Fibroblast of lung (primary cell): ENCODE data around the gene ETV1. TPM values are rescaled to one million over a fixed set of nuclear protein-coding genes. Genes with fewer than 3 reads are reported as not detected.
A peak's percentile ranks its signal among the peaks of the same experiment; 100 is the strongest.

Source experiments
- DNase-seq, 2 donors: peaks; one replicate each; pipeline versions ENCODE4 v3.0.0 to v3.0.0-alpha.2; 2010; ENCODE audit warnings: low read depth in 2 of 2
- H2AFZ ChIP-seq: 2 replicates; pipeline ENCODE4 v1.5.1; 2012; ENCODE audit warnings: low read length, control low read depth, inconsistent platforms
- H3K27ac ChIP-seq: 2 replicates; pipeline ENCODE4 v1.5.1; 2011; ENCODE audit warnings: low read length, control low read depth; ENCODE audit not compliant: insufficient read depth
- H3K27me3 ChIP-seq: 2 replicates; pipeline ENCODE4 v1.5.1; 2011; ENCODE audit warnings: mild to moderate bottlenecking, low read length; ENCODE audit not compliant: control insufficient read depth, insufficient read depth
- H3K36me3 ChIP-seq: 2 replicates; pipeline ENCODE4 v1.5.1; 2011; ENCODE audit warnings: low read length; ENCODE audit not compliant: control insufficient read depth, insufficient read depth
- H3K4me1 ChIP-seq: 2 replicates; pipeline ENCODE4 v1.5.1; 2011; ENCODE audit warnings: low read length; ENCODE audit not compliant: control insufficient read depth, insufficient read depth; ENCODE audit errors: extremely low read depth
- H3K4me2 ChIP-seq: 2 replicates; pipeline ENCODE4 v1.5.1; 2011; ENCODE audit warnings: low read length, control low read depth; ENCODE audit not compliant: insufficient read depth; ENCODE audit errors: extremely low read depth
- H3K4me3 ChIP-seq, 4 experiments: fragments of 200-600 bp in 1 of 4; sonication (generic) in 1 of 4; replicated peaks in 1 of 4; 2 replicates each; pipeline ENCODE4 v1.5.1; 2011 to 2016; ENCODE audit warnings: low read length in 4 of 4, low read depth in 3 of 4, mild to moderate bottlenecking in 3 of 4, control low read depth in 2 of 4, inconsistent platforms in 1 of 4, mixed read lengths in 1 of 4; ENCODE audit not compliant: insufficient read depth in 1 of 4; ENCODE audit errors: control extremely low read depth in 1 of 4
- H3K79me2 ChIP-seq: 2 replicates; pipeline ENCODE4 v1.5.1; 2012; ENCODE audit warnings: mild to moderate bottlenecking, low read length, inconsistent platforms; ENCODE audit not compliant: control insufficient read depth, insufficient read depth
- H3K9ac ChIP-seq: 2 replicates; pipeline ENCODE4 v1.5.1; 2011; ENCODE audit warnings: mild to moderate bottlenecking, low read length, control low read depth; ENCODE audit not compliant: insufficient read depth
- H3K9me3 ChIP-seq: 2 replicates; pipeline ENCODE4 v1.5.1; 2012; ENCODE audit warnings: low read depth, low read length; ENCODE audit not compliant: control insufficient read depth, insufficient read depth
- H4K20me1 ChIP-seq: 2 replicates; pipeline ENCODE4 v1.5.1; 2011; ENCODE audit warnings: low read length; ENCODE audit not compliant: control insufficient read depth, insufficient read depth; ENCODE audit errors: extremely low read depth
- CTCF ChIP-seq, 2 donors: IDR thresholded peaks in 1 of 2; conservative IDR thresholded peaks in 1 of 2; 1 replicate in 1 of 2; 2 replicates in 1 of 2; pipeline ENCODE4 v1.5.1; 2011 to 2012; ENCODE audit warnings: low read length in 2 of 2, control low read depth in 1 of 2, inconsistent platforms in 1 of 2, low read depth in 1 of 2, mild to moderate bottlenecking in 1 of 2
- EZH2 ChIP-seq: IDR thresholded peaks from 2 replicates; pipeline ENCODE4 v1.5.1; 2012; ENCODE audit warnings: low read length, control low read depth, mild to moderate bottlenecking; ENCODE audit errors: missing control alignments
- polyA plus RNA-seq, 2 donors: library from polyadenylated mRNA; depleted of rRNA in 1 of 2; stranded (reverse) in 1 of 2; unstranded in 1 of 2; fragments of >200 nt; gene quantifications; 2 replicates each; pipeline ENCODE4 v1.2.1, GENCODE V29; 2011 to 2012; ENCODE audit warnings: missing spikeins in 1 of 2
- total RNA-seq: library from RNA; depleted of rRNA; stranded (reverse); fragments of >200 nt; gene quantifications from 2 replicates; pipeline ENCODE4 v1.2.1, GENCODE V29; 2014

The ETV1 gene
- total and polyA plus RNA-seq, 2 donors (not counting 1 experiment from before 2014, with no cell fraction given) = 13.3 to 26.4 TPM

GRCh38 chr7:13879143-13879542 is 110.3 kb downstream of the ETV1 start:
- no peaks in the 10 kb centered on the region for H3K79me2 ChIP-seq
- no peak overlapping the region for H3K4me2 ChIP-seq
- H2AFZ ChIP-seq = no peak overlapping the region
- no peaks in the 10 kb centered on the region for H3K36me3 ChIP-seq
- H3K9ac ChIP-seq = no peak overlapping the region
- DNase-seq = no peak
- H3K4me1 ChIP-seq = peaks cover 10% of the 10 kb centered on the region
- H3K27ac ChIP-seq = no peak overlapping the region
- no peaks in the 10 kb centered on the region for H3K27me3 ChIP-seq
- no peaks in the 10 kb centered on the region for H4K20me1 ChIP-seq
- H3K9me3 ChIP-seq = no peaks in the 10 kb centered on the region
- no peak for TF ChIP-seq EZH2
- TF ChIP-seq CTCF (conservative IDR thresholded peaks at IDR 0.05 in 1 of 2, IDR thresholded peaks at IDR 0.05 in 1 of 2; ENCODE audit: low read depth in 1 of 2, low read length in 2 of 2) = no peak
- H3K4me3 ChIP-seq = no peak overlapping the region

- Histone ChIP-seq H3K79me2 (no peaks in the 10 kb centered on the region), H3K9me3 (no peaks in the 10 kb centered on the region), H3K9ac (no peak overlapping the region), H3K4me1 (peaks cover 10% of the 10 kb centered on the region), H3K4me2 (no peak overlapping the region), H3K27ac (no peak overlapping the region), H4K20me1 (no peaks in the 10 kb centered on the region), H3K27me3 (no peaks in the 10 kb centered on the region), H3K4me3 (no peak overlapping the region), H2AFZ (no peak overlapping the region), H3K36me3 (no peaks in the 10 kb centered on the region)
- no peak for DNase-seq
- TF ChIP-seq CTCF (conservative IDR thresholded peaks at IDR 0.05 in 1 of 2, IDR thresholded peaks at IDR 0.05 in 1 of 2; ENCODE audit: low read depth in 1 of 2, low read length in 2 of 2) (no peak), EZH2 (no peak)
Observed at GRCh38 chr7:13878154-13878553, 111.3 kb downstream of the ETV1 start.

GRCh38 chr7:13875496-13876074 is 113.9 kb downstream of the ETV1 start:
- H3K4me3 ChIP-seq = no peak overlapping the region
- H3K27ac ChIP-seq = no peak overlapping the region
- no peak overlapping the region for H3K9ac ChIP-seq
- no peaks in the 10 kb centered on the region for H4K20me1 ChIP-seq
- H3K36me3 ChIP-seq = no peaks in the 10 kb centered on the region
- DNase-seq = peak in 1 of 2 donors; percentile 16
- no peak overlapping the region for H2AFZ ChIP-seq
- no peaks in the 10 kb centered on the region for H3K79me2 ChIP-seq
- H3K27me3 ChIP-seq = no peaks in the 10 kb centered on the region
- TF ChIP-seq EZH2 (no peak), CTCF (conservative IDR thresholded peaks at IDR 0.05 in 1 of 2, IDR thresholded peaks at IDR 0.05 in 1 of 2; ENCODE audit: low read depth in 1 of 2, low read length in 2 of 2) (no peak)
- no peaks in the 10 kb centered on the region for H3K9me3 ChIP-seq
- peaks cover 7% of the 10 kb centered on the region for H3K4me1 ChIP-seq
- no peak overlapping the region for H3K4me2 ChIP-seq
